Keratinocyte (primary cell): ENCODE data around the gene RTN4R. TPM values are rescaled to one million over a fixed set of nuclear protein-coding genes. Genes with fewer than 3 reads are reported as not detected.

ENCODE experiments used
- DNase-seq: peaks from one replicate; pipeline ENCODE4 v3.0.0-alpha.2; 2011; ENCODE audit warnings: low read depth, missing footprints, low spot score
- FAIRE-seq: peaks from 2 replicates; lab custom pipeline; 2011; peaks lifted over from hg19 to GRCh38; lab: Jason Lieb, UNC
- H2AFZ ChIP-seq: 2 replicates; pipeline ENCODE4 v1.6.0; 2012; ENCODE audit warnings: low read length, control low read depth, inconsistent platforms; ENCODE audit not compliant: control insufficient read depth
- H3K27ac ChIP-seq: 2 replicates; pipeline ENCODE4 v1.5.1; 2011; ENCODE audit warnings: low read length; ENCODE audit not compliant: control insufficient read depth, insufficient read depth
- H3K27me3 ChIP-seq: 3 replicates; pipeline ENCODE4 v1.6.0; 2011; ENCODE audit warnings: low read length; ENCODE audit not compliant: control insufficient read depth, insufficient read depth; ENCODE audit errors: extremely low read depth
- H3K36me3 ChIP-seq, 2 experiments: 2 replicates in 1 of 2; 3 replicates in 1 of 2; pipeline ENCODE4 v1.5.1; 2011; ENCODE audit warnings: low read length in 2 of 2, mild to moderate bottlenecking in 1 of 2; ENCODE audit not compliant: control insufficient read depth in 2 of 2, insufficient read depth in 2 of 2; ENCODE audit errors: extremely low read depth in 1 of 2
- H3K4me1 ChIP-seq: 3 replicates; pipeline ENCODE4 v1.5.1; 2011; ENCODE audit warnings: low read length; ENCODE audit not compliant: control insufficient read depth, insufficient read depth; ENCODE audit errors: extremely low read depth
- H3K4me2 ChIP-seq: 3 replicates; pipeline ENCODE4 v1.6.0; 2011; ENCODE audit warnings: low read depth, low read length; ENCODE audit not compliant: control insufficient read depth, insufficient read depth; ENCODE audit errors: extremely low read depth
- H3K4me3 ChIP-seq, 3 experiments: fragments of 200-600 bp in 1 of 3; sonication (generic) in 1 of 3; 2 replicates in 2 of 3; 3 replicates in 1 of 3; pipeline ENCODE4 v1.5.1; 2011 to 2016; ENCODE audit warnings: low read length in 3 of 3, mild to moderate bottlenecking in 3 of 3, control low read depth in 2 of 3, inconsistent platforms in 1 of 3, low read depth in 1 of 3, mixed read lengths in 1 of 3, mixed run types in 1 of 3, moderate library complexity in 1 of 3; ENCODE audit not compliant: control insufficient read depth in 2 of 3, insufficient read depth in 2 of 3; ENCODE audit errors: extremely low read depth in 1 of 3
- H3K79me2 ChIP-seq: 2 replicates; pipeline ENCODE4 v1.6.0; 2012; ENCODE audit warnings: low read length; ENCODE audit not compliant: control insufficient read depth, insufficient read depth
- H3K9ac ChIP-seq: 3 replicates; pipeline ENCODE4 v1.6.0; 2011; ENCODE audit warnings: low read length; ENCODE audit not compliant: control insufficient read depth, insufficient read depth; ENCODE audit errors: extremely low read depth
- H3K9me1 ChIP-seq: 3 replicates; pipeline ENCODE4 v1.6.0; 2011; ENCODE audit warnings: low read length; ENCODE audit not compliant: control insufficient read depth, insufficient read depth; ENCODE audit errors: extremely low read depth
- H3K9me3 ChIP-seq: 2 replicates; pipeline ENCODE4 v1.5.1; 2012; ENCODE audit warnings: low read depth, low read length; ENCODE audit not compliant: control insufficient read depth
- H4K20me1 ChIP-seq: 3 replicates; pipeline ENCODE4 v1.6.0; 2011; ENCODE audit warnings: low read length; ENCODE audit not compliant: control insufficient read depth, insufficient read depth; ENCODE audit errors: extremely low read depth
- EZH2 ChIP-seq: IDR thresholded peaks from one replicate; pipeline ENCODE4 v1.6.1; 2012; ENCODE audit warnings: inconsistent platforms, mild to moderate bottlenecking, low read length, moderate library complexity
- dilution Hi-C: fragments of 300-500 bp; cut with MboI; formaldehyde crosslinking; loops from one replicate; pipeline ENCODE4 v1.7.0; 2020; ENCODE audit warnings: low sequenced_read_pairs; ENCODE audit not compliant: extremely low pct_ligation_motif_present
- polyA plus RNA-seq, 5 experiments: library from polyadenylated mRNA; depleted of rRNA in 3 of 5; stranded (reverse) in 3 of 5; stranded (forward) in 1 of 5; unstranded in 1 of 5; fragments of >200 nt; gene quantifications; 1 replicate in 1 of 5; 2 replicates in 3 of 5; 3 replicates in 1 of 5; pipeline versions ENCODE4 v1.2.1 to v1.2.3, GENCODE V29; 2011 to 2012; ENCODE audit warnings: missing spikeins in 2 of 5, low read depth in 1 of 5, low replicate concordance in 1 of 5
- TF ChIP-seq, protein P1 (sequence below), 3 experiments: IDR thresholded peaks in 1 of 3; conservative IDR thresholded peaks in 1 of 3; optimal IDR thresholded peaks in 1 of 3; 2 replicates in 2 of 3; 3 replicates in 1 of 3; pipeline versions ENCODE3 to v1.5.1; 2011; ENCODE audit warnings: low read length in 3 of 3, mild to moderate bottlenecking in 3 of 3, moderate library complexity in 2 of 3, control low read depth in 1 of 3, inconsistent platforms in 1 of 3; ENCODE audit not compliant: insufficient read depth in 2 of 3; ENCODE audit errors: extremely low read depth in 1 of 3

Gene RTN4R
- polyA plus RNA-seq, 1 donor (not counting 4 experiments of a cell fraction or from before 2014, with no cell fraction given), result 2.5 TPM

DNA sequence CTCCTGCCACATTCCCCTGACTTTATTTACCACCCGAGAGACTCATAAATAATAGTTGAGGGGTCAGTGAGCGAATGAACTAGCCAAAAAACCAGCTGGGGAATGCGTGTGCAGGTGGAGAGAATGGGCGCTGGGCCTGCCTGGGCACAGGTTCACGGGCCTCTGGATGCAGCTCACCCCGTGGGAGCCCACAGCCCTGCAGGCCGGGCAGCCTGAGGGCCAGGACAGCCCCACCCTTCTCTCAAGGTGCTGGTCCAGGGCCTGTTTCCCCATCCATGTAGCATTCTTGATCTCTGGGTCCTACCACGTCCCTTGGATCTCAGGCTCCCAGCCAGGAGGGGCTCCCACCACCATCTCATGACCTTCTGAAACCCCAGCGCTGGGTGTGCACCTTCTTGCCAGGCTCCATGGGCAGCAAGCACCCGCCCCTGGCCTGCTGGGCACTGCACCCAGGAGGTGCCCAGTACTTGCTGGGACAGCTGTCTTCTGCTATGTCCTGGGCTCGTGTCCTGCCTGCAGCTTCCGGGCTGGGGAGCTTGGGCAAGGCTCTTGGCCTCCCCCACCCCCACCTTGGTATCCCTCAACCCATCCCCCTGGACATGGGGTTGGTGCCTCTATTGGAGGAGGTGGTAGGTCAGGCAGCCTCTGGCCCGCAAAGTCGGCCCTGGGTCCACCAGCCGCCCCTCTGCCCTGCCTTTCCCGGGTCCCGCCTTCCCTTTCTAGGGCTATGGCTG, 74.2 kb downstream of the RTN4R start:
- Histone ChIP-seq H3K9me1 (no peaks in the 10 kb centered on the region), H4K20me1 (no peaks in the 10 kb centered on the region), H3K4me2 (no peak overlapping the region), H3K4me3 (no peak overlapping the region), H2AFZ (no peak overlapping the region), H3K79me2 (no peaks in the 10 kb centered on the region), H3K27me3 (no peaks in the 10 kb centered on the region), H3K9me3 (no peaks in the 10 kb centered on the region), H3K36me3 (no peaks in the 10 kb centered on the region), H3K27ac (no peak overlapping the region), H3K4me1 (no peaks in the 10 kb centered on the region), H3K9ac (no peak overlapping the region)
- TF ChIP-seq, protein P1, sequence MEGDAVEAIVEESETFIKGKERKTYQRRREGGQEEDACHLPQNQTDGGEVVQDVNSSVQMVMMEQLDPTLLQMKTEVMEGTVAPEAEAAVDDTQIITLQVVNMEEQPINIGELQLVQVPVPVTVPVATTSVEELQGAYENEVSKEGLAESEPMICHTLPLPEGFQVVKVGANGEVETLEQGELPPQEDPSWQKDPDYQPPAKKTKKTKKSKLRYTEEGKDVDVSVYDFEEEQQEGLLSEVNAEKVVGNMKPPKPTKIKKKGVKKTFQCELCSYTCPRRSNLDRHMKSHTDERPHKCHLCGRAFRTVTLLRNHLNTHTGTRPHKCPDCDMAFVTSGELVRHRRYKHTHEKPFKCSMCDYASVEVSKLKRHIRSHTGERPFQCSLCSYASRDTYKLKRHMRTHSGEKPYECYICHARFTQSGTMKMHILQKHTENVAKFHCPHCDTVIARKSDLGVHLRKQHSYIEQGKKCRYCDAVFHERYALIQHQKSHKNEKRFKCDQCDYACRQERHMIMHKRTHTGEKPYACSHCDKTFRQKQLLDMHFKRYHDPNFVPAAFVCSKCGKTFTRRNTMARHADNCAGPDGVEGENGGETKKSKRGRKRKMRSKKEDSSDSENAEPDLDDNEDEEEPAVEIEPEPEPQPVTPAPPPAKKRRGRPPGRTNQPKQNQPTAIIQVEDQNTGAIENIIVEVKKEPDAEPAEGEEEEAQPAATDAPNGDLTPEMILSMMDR (optimal IDR thresholded peaks at IDR 0.05 in 1 of 3, IDR thresholded peaks at IDR 0.05 in 1 of 3, conservative IDR thresholded peaks at IDR 0.05 in 1 of 3; ENCODE audit: extremely low read depth in 1 of 3, insufficient read depth in 2 of 3, low read length in 3 of 3), result no peak
- no peak for TF ChIP-seq EZH2
- FAIRE-seq (no peak), DNase-seq (no peak)
- dilution Hi-C loops, result no loop called here

- Histone ChIP-seq H3K27ac (no peak overlapping the region), H3K27me3 (no peaks in the 10 kb centered on the region), H3K36me3 (no peaks in the 10 kb centered on the region), H3K9me3 (no peaks in the 10 kb centered on the region), H3K4me1 (no peaks in the 10 kb centered on the region), H3K9ac (no peak overlapping the region), H4K20me1 (no peaks in the 10 kb centered on the region), H3K4me3 (no peak overlapping the region), H3K79me2 (no peaks in the 10 kb centered on the region), H3K9me1 (no peaks in the 10 kb centered on the region), H3K4me2 (no peak overlapping the region), H2AFZ (no peak overlapping the region)
- DNase-seq (no peak), FAIRE-seq (no peak)
- dilution Hi-C loops, result no loop called here
- TF ChIP-seq, protein P1 (optimal IDR thresholded peaks at IDR 0.05 in 1 of 3, IDR thresholded peaks at IDR 0.05 in 1 of 3, conservative IDR thresholded peaks at IDR 0.05 in 1 of 3; ENCODE audit: extremely low read depth in 1 of 3, insufficient read depth in 2 of 3, low read length in 3 of 3), result no peak
- TF ChIP-seq EZH2, result no peak
These were observed 75.0 kb downstream of the RTN4R start for GRCh38 chr22:20192972-20193760.
